Midbrain (tissue), 1 donor: ENCODE measurements around the gene MSLN.
"Not testable (repeated sequence)": the region's sequence is repeated elsewhere in the genome, so short reads cannot be mapped to it uniquely, and the experiment has no call there.

Experiments
- DNase-seq: peaks from one replicate; lab custom pipeline; 2025; lab: John Stamatoyannopoulos, UW

The MSLN gene

GRCh38 chr16:734981-735881 lies 25.3 kb upstream of the MSLN start:
- no peak for DNase-seq

- no peak for DNase-seq
Observed at GRCh38 chr16:735982-736453, 24.5 kb upstream of the MSLN start.

GRCh38 chr16:736936-737481 lies 23.5 kb upstream of the MSLN start:
- no peak for DNase-seq

GRCh38 chr16:739560-740458 lies 20.7 kb upstream of the MSLN start:
- no peak for DNase-seq

- no peak for DNase-seq
Observed at GRCh38 chr16:740459-740763, 20.1 kb upstream of the MSLN start.

GRCh38 chr16:740764-741505 lies 19.6 kb upstream of the MSLN start, which contains the start of gene CIAO3:
CIAO3 (minus strand) TSS chr16:740997; CDS start chr16:740985, 12 bp downstream.
- peak; percentile 85 for DNase-seq

GRCh38 chr16:741986-742629 lies 18.4 kb upstream of the MSLN start:
- no peak for DNase-seq

GRCh38 chr16:742894-743293 lies 17.6 kb upstream of the MSLN start:
- DNase-seq, result not testable (repeated sequence)

- no peak for DNase-seq
Observed at GRCh38 chr16:743794-744500, 16.6 kb upstream of the MSLN start.

- no peak for DNase-seq
Observed at GRCh38 chr16:745739-746138, 14.8 kb upstream of the MSLN start.

GRCh38 chr16:746637-747036 lies 13.9 kb upstream of the MSLN start:
- no peak for DNase-seq

GRCh38 chr16:747978-748746 lies 12.4 kb upstream of the MSLN start:
- no peak for DNase-seq

- no peak for DNase-seq
Observed at GRCh38 chr16:749010-749409, 11.5 kb upstream of the MSLN start.

GRCh38 chr16:750485-750884 lies 10.0 kb upstream of the MSLN start:
- no peak for DNase-seq

- DNase-seq, result peak; percentile 20
Observed at GRCh38 chr16:751152-752006, 9.2 kb upstream of the MSLN start.

- DNase-seq, result no peak
Observed at GRCh38 chr16:752007-752312, 8.6 kb upstream of the MSLN start.

GRCh38 chr16:754121-754607 lies 6.4 kb upstream of the MSLN start:
- not testable (repeated sequence) for DNase-seq

- DNase-seq, result no peak
Observed at GRCh38 chr16:754656-755055, 5.9 kb upstream of the MSLN start.

GRCh38 chr16:756428-756827 lies 4.1 kb upstream of the MSLN start:
- DNase-seq, result no peak
